Measurements from ENCODE around the gene DNAI4. TPM values are rescaled to one million over a fixed set of nuclear protein-coding genes. Genes with fewer than 3 reads are reported as not detected.
A peak's percentile ranks its signal among the peaks of the same experiment; 100 is the strongest.

The DNAI4 gene
- total RNA-seq, 3 donors from 2014 or later (not counting 1 experiment from before 2014, with no cell fraction given) = 1.4 to 4.3 (median 2.2) TPM

DNA sequence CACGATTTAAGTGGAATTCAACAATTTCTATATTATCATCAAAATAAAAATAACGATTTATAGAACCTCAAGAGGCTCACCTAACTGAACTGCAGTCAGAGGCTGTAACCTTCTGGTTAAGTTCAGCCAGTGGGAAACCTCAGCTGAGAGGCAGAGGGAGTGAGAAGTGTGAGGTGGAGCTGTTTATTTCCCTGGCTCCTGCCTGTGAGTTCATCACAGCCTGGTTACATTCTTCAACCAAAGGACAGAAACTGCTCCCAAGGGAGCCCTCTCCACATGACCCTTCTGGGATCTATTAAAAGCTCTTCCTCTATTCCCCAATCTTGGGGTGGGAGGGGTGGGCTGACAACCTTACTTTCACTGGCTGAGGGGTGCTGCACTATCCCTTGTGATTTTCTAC, 150.2 kb downstream of the DNAI4 start:
- intact Hi-C loops (cut with micrococcal nuclease) = no loop called here
- no peak overlapping the region for H3K27ac Mint-ChIP-seq
- H3K9me3 Mint-ChIP-seq = no peaks in the 10 kb centered on the region
- Histone ChIP-seq H3K9me3 (ENCODE audit: control insufficient read depth, insufficient read depth, low read length) (no peaks in the 10 kb centered on the region), H3K27ac (ENCODE audit: low read length) (no peak overlapping the region), H3K27me3 (ENCODE audit: control insufficient read depth, insufficient read depth, low read length) (no peaks in the 10 kb centered on the region), H3K4me3 (ENCODE audit: low read length) (no peak overlapping the region), H3K36me3 (ENCODE audit: control insufficient read depth, insufficient read depth, low read length) (no peaks in the 10 kb centered on the region), H3K4me1 (ENCODE audit: control insufficient read depth, insufficient read depth, low read length) (no peaks in the 10 kb centered on the region)
- DNase-seq = no peak
- no peak for TF ChIP-seq CTCF (IDR thresholded peaks at IDR 0.05)
- H3K27me3 Mint-ChIP-seq (ENCODE audit: low read depth in 2 of 2) = peaks cover 6 to 8% of the 10 kb centered on the region in 2 donors
- ATAC-seq = no peak
- no peak overlapping the region for H3K4me3 Mint-ChIP-seq
- H3K36me3 Mint-ChIP-seq = no peaks in the 10 kb centered on the region
- H3K4me1 Mint-ChIP-seq = no peaks in the 10 kb centered on the region
- 81% methylated on average over 2 of the region's 2 CpGs for WGBS (ENCODE audit: insufficient coverage)

DNA sequence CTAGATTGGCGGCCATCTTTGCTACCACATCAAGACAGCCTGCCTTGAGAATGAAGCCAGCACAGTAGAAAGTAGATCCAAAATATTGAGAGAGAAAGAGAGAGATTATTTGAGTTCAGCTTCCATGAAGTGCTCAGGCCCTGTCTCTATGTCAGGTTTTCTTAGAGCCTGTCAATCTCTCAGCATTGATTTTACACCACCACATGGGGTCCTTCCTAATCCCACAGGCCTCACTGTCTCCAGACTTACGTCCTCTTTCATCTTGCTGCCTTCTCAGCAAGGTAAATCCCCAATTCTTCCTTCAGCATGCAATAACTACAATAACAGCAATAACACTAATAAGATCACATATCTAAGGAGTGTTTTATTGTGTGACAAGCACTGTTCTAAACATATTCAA, 151.4 kb downstream of the DNAI4 start:
- no peaks in the 10 kb centered on the region for H3K36me3 Mint-ChIP-seq
- peaks cover 6% of the 10 kb centered on the region in 2 donors for H3K27me3 Mint-ChIP-seq (ENCODE audit: low read depth in 2 of 2)
- no peak for TF ChIP-seq CTCF (IDR thresholded peaks at IDR 0.05)
- 86% methylated on average over 2 of the region's 2 CpGs for WGBS (ENCODE audit: insufficient coverage)
- Histone ChIP-seq H3K36me3 (ENCODE audit: control insufficient read depth, insufficient read depth, low read length) (no peaks in the 10 kb centered on the region), H3K27ac (ENCODE audit: low read length) (no peak overlapping the region), H3K27me3 (ENCODE audit: control insufficient read depth, insufficient read depth, low read length) (no peaks in the 10 kb centered on the region), H3K9me3 (ENCODE audit: control insufficient read depth, insufficient read depth, low read length) (no peaks in the 10 kb centered on the region), H3K4me3 (ENCODE audit: low read length) (no peak overlapping the region), H3K4me1 (ENCODE audit: control insufficient read depth, insufficient read depth, low read length) (no peaks in the 10 kb centered on the region)
- no peaks in the 10 kb centered on the region for H3K9me3 Mint-ChIP-seq
- no peak overlapping the region for H3K4me3 Mint-ChIP-seq
- DNase-seq (no peak), ATAC-seq (no peak)
- H3K4me1 Mint-ChIP-seq = no peaks in the 10 kb centered on the region
- no peak overlapping the region for H3K27ac Mint-ChIP-seq
- intact Hi-C loops (cut with micrococcal nuclease) = no loop called here

- TF ChIP-seq CTCF (IDR thresholded peaks at IDR 0.05) = no peak
- H3K4me3 ChIP-seq (ENCODE audit: low read length) = no peak overlapping the region
- Mint-ChIP-seq H3K36me3 (no peaks in the 10 kb centered on the region), H3K4me3 (no peak overlapping the region), H3K27me3 (ENCODE audit: low read depth in 2 of 2) (peaks cover 4% of the 10 kb centered on the region in 2 donors), H3K9me3 (no peaks in the 10 kb centered on the region), H3K27ac (no peak overlapping the region), H3K4me1 (no peaks in the 10 kb centered on the region)
- no peaks in the 10 kb centered on the region for H3K9me3 ChIP-seq (ENCODE audit: control insufficient read depth, insufficient read depth, low read length)
- H3K4me1 ChIP-seq (ENCODE audit: control insufficient read depth, insufficient read depth, low read length) = no peaks in the 10 kb centered on the region
- H3K36me3 ChIP-seq (ENCODE audit: control insufficient read depth, insufficient read depth, low read length) = no peaks in the 10 kb centered on the region
- no peaks in the 10 kb centered on the region for H3K27me3 ChIP-seq (ENCODE audit: control insufficient read depth, insufficient read depth, low read length)
- DNase-seq (no peak), ATAC-seq (no peak)
- 86% methylated on average over 4 of the region's 4 CpGs for WGBS (ENCODE audit: insufficient coverage)
- H3K27ac ChIP-seq (ENCODE audit: low read length) = no peak overlapping the region
- intact Hi-C loops (cut with micrococcal nuclease) = no loop called here
These were observed 154.0 kb downstream of the DNAI4 start for GRCh38 chr1:66770694-66771093.

DNA sequence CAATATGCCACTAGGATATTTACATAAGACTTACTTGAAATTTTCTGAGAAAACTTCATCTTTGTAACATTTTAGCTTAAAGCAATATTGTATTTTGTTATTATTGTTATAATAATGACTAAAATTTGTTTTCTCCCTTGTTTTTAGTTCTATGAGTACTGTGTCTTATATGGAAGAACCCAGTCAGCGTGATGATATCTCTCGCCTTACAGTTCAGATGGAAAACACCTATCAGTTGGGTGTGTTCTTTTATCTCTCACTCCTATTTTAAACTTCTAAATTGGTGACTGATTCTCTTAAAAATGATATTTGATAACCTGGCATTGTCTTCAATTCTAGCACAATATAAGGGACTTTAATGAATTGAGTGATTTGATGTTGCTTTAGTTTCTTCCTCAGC, 154.4 kb downstream of the DNAI4 start:
- DNase-seq = peak in 1 of 2 donors; percentile 16
- H3K27ac Mint-ChIP-seq = no peak overlapping the region
- H3K4me3 Mint-ChIP-seq = no peak overlapping the region
- intact Hi-C loops (cut with micrococcal nuclease) = no loop called here
- no peaks in the 10 kb centered on the region for H3K4me1 ChIP-seq (ENCODE audit: control insufficient read depth, insufficient read depth, low read length)
- H3K4me3 ChIP-seq (ENCODE audit: low read length) = no peak overlapping the region
- no peaks in the 10 kb centered on the region for H3K27me3 ChIP-seq (ENCODE audit: control insufficient read depth, insufficient read depth, low read length)
- no peak for ATAC-seq
- H3K27me3 Mint-ChIP-seq (ENCODE audit: low read depth in 2 of 2) = no peaks in the 10 kb centered on the region
- no peaks in the 10 kb centered on the region for H3K9me3 ChIP-seq (ENCODE audit: control insufficient read depth, insufficient read depth, low read length)
- WGBS (ENCODE audit: insufficient coverage) = 100% methylated on average over 2 of the region's 2 CpGs
- H3K4me1 Mint-ChIP-seq = no peaks in the 10 kb centered on the region
- H3K27ac ChIP-seq (ENCODE audit: low read length) = no peak overlapping the region
- H3K9me3 Mint-ChIP-seq = no peaks in the 10 kb centered on the region
- H3K36me3 Mint-ChIP-seq = no peaks in the 10 kb centered on the region
- H3K36me3 ChIP-seq (ENCODE audit: control insufficient read depth, insufficient read depth, low read length) = no peaks in the 10 kb centered on the region
- no peak for TF ChIP-seq CTCF (IDR thresholded peaks at IDR 0.05)
